ENCODE data around the gene DMBX1.

The DMBX1 gene

GRCh38 chr1:46465981-46466476 is 23.6 kb upstream of the DMBX1 start:
- Histone ChIP-seq H3K4me1 (ENCODE audit: insufficient read depth, low read length) (peaks cover 5% of the 10 kb centered on the region; the same call in 1 of the 2 replicates), H3K79me2 (ENCODE audit: insufficient read depth, low read length) (no peaks in the 10 kb centered on the region), H4K20me1 (ENCODE audit: insufficient read depth, low read length) (peaks cover 13% of the 10 kb centered on the region), H3K36me3 (ENCODE audit: insufficient read depth, low read length) (no peaks in the 10 kb centered on the region), H3K27me3 (ENCODE audit: insufficient read depth, low read length, poor library complexity) (peaks cover 76% of the 10 kb centered on the region), H3K4me2 (ENCODE audit: insufficient read depth, low read length) (peak overlapping the region; percentile 52), H3K4me3 (ENCODE audit: low read depth in 1 of 2, low read length in 2 of 2) (no peak overlapping the region), H2AFZ (ENCODE audit: low read depth, low read length) (no peak overlapping the region), H3K27ac (ENCODE audit: low read length) (no peak overlapping the region), H3K9ac (ENCODE audit: low read depth, low read length) (no peak overlapping the region; the same call in 1 of the 2 replicates), H3K9me3 (ENCODE audit: insufficient read depth, low read length, severe bottlenecking) (no peaks in the 10 kb centered on the region)
- no peak for ATAC-seq (ENCODE audit: insufficient read depth, low read depth)
- no peak for DNase-seq
- TF ChIP-seq CTCF (IDR thresholded peaks at IDR 0.05; ENCODE audit: borderline replicate concordance, extremely low read depth, low read length, poor library complexity, severe bottlenecking) (no peak), EZH2 (IDR thresholded peaks at IDR 0.05; ENCODE audit: borderline replicate concordance, low read depth, low read length, severe bottlenecking) (peak; percentile 42)

- H3K4me2 ChIP-seq (ENCODE audit: insufficient read depth, low read length), result peak overlapping the region; percentile 52
- H4K20me1 ChIP-seq (ENCODE audit: insufficient read depth, low read length), result peaks cover 13% of the 10 kb centered on the region
- ATAC-seq (ENCODE audit: insufficient read depth, low read depth), result peak; percentile 61
- H3K4me1 ChIP-seq (ENCODE audit: insufficient read depth, low read length), result peaks cover 5% of the 10 kb centered on the region; the same call in 1 of the 2 replicates
- DNase-seq, result peak; percentile 20
- H3K9ac ChIP-seq (ENCODE audit: low read depth, low read length), result peak overlapping the region; percentile 17; the same call in 1 of the 2 replicates
- peak overlapping the region in 1 of 2 experiments; percentile 35; a peak in 2 of 4 replicates for H3K4me3 ChIP-seq (ENCODE audit: low read depth in 1 of 2, low read length in 2 of 2)
- no peak overlapping the region for H3K27ac ChIP-seq (ENCODE audit: low read length)
- no peaks in the 10 kb centered on the region for H3K36me3 ChIP-seq (ENCODE audit: insufficient read depth, low read length)
- peaks cover 73% of the 10 kb centered on the region for H3K27me3 ChIP-seq (ENCODE audit: insufficient read depth, low read length, poor library complexity)
- H2AFZ ChIP-seq (ENCODE audit: low read depth, low read length), result no peak overlapping the region
- no peak for TF ChIP-seq CTCF (IDR thresholded peaks at IDR 0.05; ENCODE audit: borderline replicate concordance, extremely low read depth, low read length, poor library complexity, severe bottlenecking)
- peak; percentile 87 for TF ChIP-seq EZH2 (IDR thresholded peaks at IDR 0.05; ENCODE audit: borderline replicate concordance, low read depth, low read length, severe bottlenecking)
- no peaks in the 10 kb centered on the region for H3K79me2 ChIP-seq (ENCODE audit: insufficient read depth, low read length)
- no peaks in the 10 kb centered on the region for H3K9me3 ChIP-seq (ENCODE audit: insufficient read depth, low read length, severe bottlenecking)
These were observed 23.0 kb upstream of the DMBX1 start for GRCh38 chr1:46466477-46467182.

GRCh38 chr1:46467183-46467504 is 22.5 kb upstream of the DMBX1 start:
- ATAC-seq (ENCODE audit: insufficient read depth, low read depth), result no peak; the same call in 2 of the 3 replicates
- Histone ChIP-seq H2AFZ (ENCODE audit: low read depth, low read length) (no peak overlapping the region), H3K9me3 (ENCODE audit: insufficient read depth, low read length, severe bottlenecking) (no peaks in the 10 kb centered on the region), H3K36me3 (ENCODE audit: insufficient read depth, low read length) (no peaks in the 10 kb centered on the region), H3K9ac (ENCODE audit: low read depth, low read length) (no peak overlapping the region), H4K20me1 (ENCODE audit: insufficient read depth, low read length) (peaks cover 13% of the 10 kb centered on the region), H3K4me2 (ENCODE audit: insufficient read depth, low read length) (peak overlapping the region; percentile 52), H3K27me3 (ENCODE audit: insufficient read depth, low read length, poor library complexity) (peaks cover 71% of the 10 kb centered on the region), H3K4me3 (ENCODE audit: low read depth in 1 of 2, low read length in 2 of 2) (peak overlapping the region in 1 of 2 experiments; percentile 35; a peak in 2 of 4 replicates), H3K79me2 (ENCODE audit: insufficient read depth, low read length) (no peaks in the 10 kb centered on the region), H3K27ac (ENCODE audit: low read length) (no peak overlapping the region), H3K4me1 (ENCODE audit: insufficient read depth, low read length) (peaks cover 5% of the 10 kb centered on the region; the same call in 1 of the 2 replicates)
- no peak for TF ChIP-seq EZH2 (IDR thresholded peaks at IDR 0.05; ENCODE audit: borderline replicate concordance, low read depth, low read length, severe bottlenecking)
- no peak for TF ChIP-seq CTCF (IDR thresholded peaks at IDR 0.05; ENCODE audit: borderline replicate concordance, extremely low read depth, low read length, poor library complexity, severe bottlenecking)
- no peak for DNase-seq
